ENCODE data around the gene EFNA1.

GRCh38 chr1:155123801-155124200 is 3.9 kb upstream of the EFNA1 start:
- TF ChIP-seq, protein P1, sequence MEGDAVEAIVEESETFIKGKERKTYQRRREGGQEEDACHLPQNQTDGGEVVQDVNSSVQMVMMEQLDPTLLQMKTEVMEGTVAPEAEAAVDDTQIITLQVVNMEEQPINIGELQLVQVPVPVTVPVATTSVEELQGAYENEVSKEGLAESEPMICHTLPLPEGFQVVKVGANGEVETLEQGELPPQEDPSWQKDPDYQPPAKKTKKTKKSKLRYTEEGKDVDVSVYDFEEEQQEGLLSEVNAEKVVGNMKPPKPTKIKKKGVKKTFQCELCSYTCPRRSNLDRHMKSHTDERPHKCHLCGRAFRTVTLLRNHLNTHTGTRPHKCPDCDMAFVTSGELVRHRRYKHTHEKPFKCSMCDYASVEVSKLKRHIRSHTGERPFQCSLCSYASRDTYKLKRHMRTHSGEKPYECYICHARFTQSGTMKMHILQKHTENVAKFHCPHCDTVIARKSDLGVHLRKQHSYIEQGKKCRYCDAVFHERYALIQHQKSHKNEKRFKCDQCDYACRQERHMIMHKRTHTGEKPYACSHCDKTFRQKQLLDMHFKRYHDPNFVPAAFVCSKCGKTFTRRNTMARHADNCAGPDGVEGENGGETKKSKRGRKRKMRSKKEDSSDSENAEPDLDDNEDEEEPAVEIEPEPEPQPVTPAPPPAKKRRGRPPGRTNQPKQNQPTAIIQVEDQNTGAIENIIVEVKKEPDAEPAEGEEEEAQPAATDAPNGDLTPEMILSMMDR (IDR thresholded peaks at IDR 0.05; ENCODE audit: low read depth, low read length, poor library complexity, severe bottlenecking) = no peak
- no peak for TF ChIP-seq EZH2phosphoT487 (IDR thresholded peaks at IDR 0.05; ENCODE audit: borderline replicate concordance, low read length)
